Measurements from ENCODE around the gene TSPAN6.

- TF ChIP-seq POLR2A (IDR thresholded peaks at IDR 0.05), result no peak
- no peak for TF ChIP-seq CTCF (IDR thresholded peaks at IDR 0.05 in 4 of 5, conservative IDR thresholded peaks at IDR 0.05 in 1 of 5)
Observed at GRCh38 chrX:100659431-100660137, 23.0 kb upstream of the TSPAN6 start.

All from gastrocnemius medialis (tissue), 4 donors.